Testis (tissue), 2 donors: ENCODE measurements around the gene KCND1.

Experiments
- POLR2A ChIP-seq: fragments of 450-650 bp; IDR thresholded peaks from one replicate; pipeline ENCODE4 v1.6.1; 2017; ENCODE audit warnings: antibody characterized with exemption, mild to moderate bottlenecking, moderate library complexity
- TF ChIP-seq, protein P1 (sequence below), 3 experiments: fragments of 450-650 bp in 2 of 3; fragments of 200-600 bp in 1 of 3; sonication (generic) in 1 of 3; IDR thresholded peaks; one replicate each; pipeline ENCODE4 v1.5.1; 2016 to 2019; ENCODE audit warnings: antibody characterized with exemption in 3 of 3, mild to moderate bottlenecking in 2 of 3, moderate library complexity in 1 of 3

DNA sequence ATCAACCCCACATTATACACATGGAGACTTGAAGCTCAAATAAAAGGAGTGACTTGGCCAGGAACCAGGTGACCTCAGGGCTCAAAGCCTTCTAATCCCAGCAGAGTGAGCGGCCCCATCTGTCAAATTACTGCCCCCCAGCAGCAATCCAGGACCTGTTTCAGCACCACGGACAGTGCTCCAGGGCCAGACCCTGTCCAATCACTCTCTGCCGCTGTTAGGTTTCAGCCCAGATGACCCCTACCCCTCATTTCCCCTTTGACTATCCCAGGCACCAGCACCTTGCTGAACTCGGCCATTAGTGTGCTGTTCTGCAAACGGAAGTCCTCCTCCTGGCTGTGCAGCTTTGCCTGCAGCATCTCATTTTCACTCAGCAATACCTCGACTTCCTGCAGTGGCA is 25.3 kb upstream of the KCND1 start:
- no peak for TF ChIP-seq POLR2A
- TF ChIP-seq, protein P1, sequence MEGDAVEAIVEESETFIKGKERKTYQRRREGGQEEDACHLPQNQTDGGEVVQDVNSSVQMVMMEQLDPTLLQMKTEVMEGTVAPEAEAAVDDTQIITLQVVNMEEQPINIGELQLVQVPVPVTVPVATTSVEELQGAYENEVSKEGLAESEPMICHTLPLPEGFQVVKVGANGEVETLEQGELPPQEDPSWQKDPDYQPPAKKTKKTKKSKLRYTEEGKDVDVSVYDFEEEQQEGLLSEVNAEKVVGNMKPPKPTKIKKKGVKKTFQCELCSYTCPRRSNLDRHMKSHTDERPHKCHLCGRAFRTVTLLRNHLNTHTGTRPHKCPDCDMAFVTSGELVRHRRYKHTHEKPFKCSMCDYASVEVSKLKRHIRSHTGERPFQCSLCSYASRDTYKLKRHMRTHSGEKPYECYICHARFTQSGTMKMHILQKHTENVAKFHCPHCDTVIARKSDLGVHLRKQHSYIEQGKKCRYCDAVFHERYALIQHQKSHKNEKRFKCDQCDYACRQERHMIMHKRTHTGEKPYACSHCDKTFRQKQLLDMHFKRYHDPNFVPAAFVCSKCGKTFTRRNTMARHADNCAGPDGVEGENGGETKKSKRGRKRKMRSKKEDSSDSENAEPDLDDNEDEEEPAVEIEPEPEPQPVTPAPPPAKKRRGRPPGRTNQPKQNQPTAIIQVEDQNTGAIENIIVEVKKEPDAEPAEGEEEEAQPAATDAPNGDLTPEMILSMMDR (IDR thresholded peaks at IDR 0.05), result no peak
